Measurements from ENCODE around the gene AVP. TPM values are rescaled to one million over a fixed set of nuclear protein-coding genes. Genes with fewer than 3 reads are reported as not detected.
"Not testable (repeated sequence)": the region's sequence is repeated elsewhere in the genome, so short reads cannot be mapped to it uniquely, and the experiment has no call there.

The AVP gene
- total RNA-seq, 2 donors from 2014 or later, result not detected

DNA sequence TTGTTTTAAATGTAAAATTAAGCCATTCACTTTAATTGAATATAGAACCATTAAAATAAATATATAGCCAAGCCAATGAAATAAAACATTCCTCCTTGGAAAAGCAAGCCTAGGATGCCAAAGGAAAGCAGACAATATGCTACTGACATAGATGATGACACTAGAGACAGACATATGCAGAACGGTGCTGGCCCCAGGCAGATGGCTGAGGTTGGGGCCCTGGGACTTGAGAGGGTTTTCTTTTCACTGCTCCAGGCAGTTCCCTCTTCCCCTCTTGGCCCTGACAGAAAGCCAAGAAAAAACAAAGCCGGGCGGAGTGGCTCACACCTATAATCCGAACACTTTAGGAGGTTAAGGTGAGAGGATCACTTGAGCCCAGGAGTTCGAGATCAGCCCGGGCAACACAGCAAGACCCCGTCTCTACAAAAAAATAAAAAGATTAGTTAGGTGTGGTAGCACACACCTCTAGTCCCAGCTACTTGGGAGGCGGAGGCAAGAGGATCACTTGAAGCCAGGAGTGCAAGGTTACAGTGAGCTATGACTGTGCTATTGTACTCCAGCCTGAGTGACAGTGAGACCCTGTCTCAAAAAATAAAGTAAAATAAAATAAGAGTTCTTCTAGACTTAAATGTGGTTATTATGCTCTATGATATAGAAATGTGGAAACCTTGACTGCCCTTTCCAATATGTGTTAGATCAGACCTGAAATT, 43.9 kb upstream of the AVP start:
- Histone ChIP-seq H3K4me1 (peaks cover 0 to 19% of the 10 kb centered on the region in 2 donors), H3K9me3 (no peaks in the 10 kb centered on the region), H3K36me3 (no peaks in the 10 kb centered on the region), H3K27ac (no peak overlapping the region), H3K4me3 (no peak overlapping the region), H3K27me3 (no peaks in the 10 kb centered on the region)
- TF ChIP-seq, protein P1, sequence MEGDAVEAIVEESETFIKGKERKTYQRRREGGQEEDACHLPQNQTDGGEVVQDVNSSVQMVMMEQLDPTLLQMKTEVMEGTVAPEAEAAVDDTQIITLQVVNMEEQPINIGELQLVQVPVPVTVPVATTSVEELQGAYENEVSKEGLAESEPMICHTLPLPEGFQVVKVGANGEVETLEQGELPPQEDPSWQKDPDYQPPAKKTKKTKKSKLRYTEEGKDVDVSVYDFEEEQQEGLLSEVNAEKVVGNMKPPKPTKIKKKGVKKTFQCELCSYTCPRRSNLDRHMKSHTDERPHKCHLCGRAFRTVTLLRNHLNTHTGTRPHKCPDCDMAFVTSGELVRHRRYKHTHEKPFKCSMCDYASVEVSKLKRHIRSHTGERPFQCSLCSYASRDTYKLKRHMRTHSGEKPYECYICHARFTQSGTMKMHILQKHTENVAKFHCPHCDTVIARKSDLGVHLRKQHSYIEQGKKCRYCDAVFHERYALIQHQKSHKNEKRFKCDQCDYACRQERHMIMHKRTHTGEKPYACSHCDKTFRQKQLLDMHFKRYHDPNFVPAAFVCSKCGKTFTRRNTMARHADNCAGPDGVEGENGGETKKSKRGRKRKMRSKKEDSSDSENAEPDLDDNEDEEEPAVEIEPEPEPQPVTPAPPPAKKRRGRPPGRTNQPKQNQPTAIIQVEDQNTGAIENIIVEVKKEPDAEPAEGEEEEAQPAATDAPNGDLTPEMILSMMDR (IDR thresholded peaks at IDR 0.05), result no peak
- DNase-seq (ENCODE audit: low spot score), result no peak

DNA sequence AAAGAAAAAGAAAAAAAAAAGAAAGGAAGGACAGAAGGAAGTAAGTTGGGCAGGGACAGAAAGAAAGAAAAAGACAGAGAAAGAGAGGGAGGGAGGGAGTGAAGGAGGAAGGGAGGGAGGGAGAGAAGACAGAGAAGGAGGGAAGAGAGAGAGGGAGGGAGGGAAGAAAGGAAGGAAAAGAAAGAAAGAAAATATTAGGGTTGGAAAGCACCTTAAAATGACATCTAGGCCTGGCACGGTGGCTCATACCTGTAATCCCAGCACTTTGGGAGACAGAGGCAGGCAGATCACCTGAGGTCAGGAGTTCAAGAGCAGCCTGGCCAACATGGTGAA, 42.0 kb upstream of the AVP start:
- H3K27ac ChIP-seq, result no peak overlapping the region
- H3K4me1 ChIP-seq, result peaks cover 0 to 20% of the 10 kb centered on the region in 2 donors
- H3K4me3 ChIP-seq, result no peak overlapping the region
- H3K9me3 ChIP-seq, result no peaks in the 10 kb centered on the region
- peaks cover 18% of the 10 kb centered on the region for H3K36me3 ChIP-seq
- H3K27me3 ChIP-seq, result no peaks in the 10 kb centered on the region
- TF ChIP-seq, protein P1 (IDR thresholded peaks at IDR 0.05), result no peak
- DNase-seq (ENCODE audit: low spot score), result no peak

DNA sequence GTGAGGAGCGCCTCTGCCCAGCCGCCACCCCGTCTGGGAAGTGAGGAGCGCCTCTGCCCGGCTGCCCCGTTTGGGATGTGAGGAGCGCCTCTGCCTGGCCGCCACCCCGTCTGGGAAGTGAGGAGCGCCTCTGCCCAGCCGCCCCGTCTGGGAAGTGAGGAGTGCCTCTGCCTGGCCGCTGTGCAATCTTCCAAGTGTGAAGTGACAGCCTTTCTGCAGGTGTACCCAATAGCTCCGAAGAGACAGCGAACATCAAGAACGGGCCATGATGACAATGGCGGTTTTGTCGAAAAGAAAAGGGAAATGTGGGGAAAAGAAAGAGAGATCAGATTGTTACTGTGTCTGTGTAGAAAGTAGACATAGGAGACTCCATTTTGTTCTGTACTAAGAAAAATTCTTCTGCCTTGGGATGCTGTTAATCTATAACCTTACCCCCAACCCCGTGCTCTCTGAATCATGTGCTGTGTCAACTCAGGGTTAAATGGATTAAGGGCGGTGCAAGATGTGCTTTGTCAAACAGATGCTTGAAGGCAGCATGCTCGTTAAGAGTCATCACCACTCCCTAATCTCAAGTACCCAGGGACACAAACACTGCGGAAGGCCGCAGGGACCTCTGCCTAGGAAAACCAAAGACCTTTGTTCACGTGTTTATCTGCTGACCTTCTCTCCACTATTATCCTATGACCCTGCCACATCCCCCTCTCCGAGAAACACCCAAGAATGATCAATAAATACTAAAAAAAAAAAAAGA, 41.4 kb upstream of the AVP start:
- H3K27me3 ChIP-seq; H3K4me3 ChIP-seq; H3K9me3 ChIP-seq; H3K27ac ChIP-seq; DNase-seq (ENCODE audit: low spot score): not testable (repeated sequence)
- peaks cover 23% of the 10 kb centered on the region for H3K36me3 ChIP-seq
- H3K4me1 ChIP-seq, result peaks cover 0 to 20% of the 10 kb centered on the region in 2 donors

DNA sequence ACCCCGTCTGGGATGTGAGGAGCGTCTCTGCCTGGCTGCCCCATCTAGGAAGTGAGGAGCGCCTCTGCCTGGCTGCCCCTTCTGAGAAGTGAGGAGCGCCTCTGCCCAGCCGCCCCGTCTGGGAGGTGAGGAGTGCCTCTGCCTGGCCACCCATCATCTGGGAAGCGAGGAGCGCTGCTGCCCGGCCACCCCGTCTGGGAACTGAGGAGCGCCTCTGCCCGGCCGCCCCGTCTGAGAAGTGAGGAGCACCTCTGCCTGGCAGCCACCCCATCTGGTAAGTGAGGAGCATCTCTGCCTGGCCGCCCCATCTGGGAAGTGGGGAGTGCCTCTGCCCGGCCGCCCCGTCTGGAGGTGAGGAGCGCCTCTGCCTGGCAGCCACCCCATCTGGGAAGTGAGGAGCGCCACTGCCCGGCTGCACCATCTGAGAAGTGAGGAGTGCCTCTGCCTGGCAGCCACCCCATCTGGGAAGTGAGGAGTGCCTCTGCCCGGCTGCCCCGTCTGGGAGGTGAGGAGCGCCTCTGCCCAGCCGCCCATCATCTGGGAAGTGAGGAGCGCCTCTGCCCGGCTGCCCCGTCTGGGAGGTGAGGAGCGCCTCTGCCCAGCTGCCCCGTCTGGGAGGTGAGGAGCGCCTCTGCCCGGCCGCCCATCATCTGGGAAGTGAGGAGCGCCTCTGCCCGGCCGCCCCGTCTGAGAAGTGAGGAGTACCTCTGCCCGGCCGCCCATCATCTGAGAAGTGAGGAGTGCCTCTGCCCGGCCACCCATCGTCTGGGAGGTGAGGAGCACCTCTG, 40.4 kb upstream of the AVP start:
- not testable (repeated sequence) for H3K4me3 ChIP-seq; H3K9me3 ChIP-seq; DNase-seq (ENCODE audit: low spot score); H3K27ac ChIP-seq; H3K27me3 ChIP-seq
- peaks cover 0 to 20% of the 10 kb centered on the region in 2 donors for H3K4me1 ChIP-seq
- H3K36me3 ChIP-seq, result peaks cover 27% of the 10 kb centered on the region

DNA sequence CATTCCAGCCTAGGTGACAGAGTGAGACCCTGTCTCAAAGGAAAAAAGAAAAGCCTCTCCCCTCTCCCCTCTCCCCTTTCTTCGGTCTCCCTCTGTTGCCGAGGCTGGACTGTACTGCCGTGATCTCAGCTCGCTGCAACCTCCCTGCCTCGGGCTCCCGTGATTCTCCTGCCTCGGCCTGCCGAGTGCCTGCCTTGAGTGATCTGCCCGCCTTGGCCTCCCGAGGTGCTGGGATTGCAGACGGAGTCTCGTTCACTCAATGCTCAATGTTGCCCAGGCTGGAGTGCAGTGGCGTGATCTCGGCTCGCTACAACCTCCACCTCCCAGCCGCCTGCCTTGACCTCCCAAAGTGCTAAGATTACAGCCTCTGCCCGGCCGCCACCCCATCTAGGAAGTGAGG, 39.6 kb upstream of the AVP start:
- not testable (repeated sequence) for DNase-seq (ENCODE audit: low spot score); H3K4me3 ChIP-seq; H3K9me3 ChIP-seq; H3K27ac ChIP-seq; H3K27me3 ChIP-seq
- peaks cover 0 to 19% of the 10 kb centered on the region in 2 donors for H3K4me1 ChIP-seq
- H3K36me3 ChIP-seq, result peaks cover 27% of the 10 kb centered on the region

DNA sequence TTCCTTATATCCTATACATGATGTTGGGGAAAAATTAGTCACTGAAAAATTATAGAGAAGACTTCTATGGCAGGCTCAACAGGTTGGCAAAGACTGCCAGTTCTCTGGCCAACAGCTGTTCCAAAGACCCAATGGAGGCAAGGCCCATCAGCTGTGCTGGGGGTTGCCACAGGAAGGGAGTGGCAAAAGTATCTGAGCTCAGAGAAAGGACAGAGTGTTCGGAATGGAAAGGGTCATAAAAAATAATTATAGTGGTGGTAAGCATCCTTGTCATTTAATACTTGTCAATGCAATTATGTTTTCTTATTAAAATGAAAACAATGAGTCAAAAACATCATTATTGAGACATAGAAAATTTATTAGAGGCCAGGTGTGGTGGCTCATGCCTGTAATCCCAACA, 39.0 kb upstream of the AVP start:
- Histone ChIP-seq H3K9me3 (no peaks in the 10 kb centered on the region), H3K27me3 (no peaks in the 10 kb centered on the region), H3K4me1 (peaks cover 0 to 13% of the 10 kb centered on the region in 2 donors), H3K4me3 (no peak overlapping the region), H3K27ac (no peak overlapping the region), H3K36me3 (peaks cover 27% of the 10 kb centered on the region)
- TF ChIP-seq, protein P1 (IDR thresholded peaks at IDR 0.05), result no peak
- no peak for DNase-seq (ENCODE audit: low spot score)

DNA sequence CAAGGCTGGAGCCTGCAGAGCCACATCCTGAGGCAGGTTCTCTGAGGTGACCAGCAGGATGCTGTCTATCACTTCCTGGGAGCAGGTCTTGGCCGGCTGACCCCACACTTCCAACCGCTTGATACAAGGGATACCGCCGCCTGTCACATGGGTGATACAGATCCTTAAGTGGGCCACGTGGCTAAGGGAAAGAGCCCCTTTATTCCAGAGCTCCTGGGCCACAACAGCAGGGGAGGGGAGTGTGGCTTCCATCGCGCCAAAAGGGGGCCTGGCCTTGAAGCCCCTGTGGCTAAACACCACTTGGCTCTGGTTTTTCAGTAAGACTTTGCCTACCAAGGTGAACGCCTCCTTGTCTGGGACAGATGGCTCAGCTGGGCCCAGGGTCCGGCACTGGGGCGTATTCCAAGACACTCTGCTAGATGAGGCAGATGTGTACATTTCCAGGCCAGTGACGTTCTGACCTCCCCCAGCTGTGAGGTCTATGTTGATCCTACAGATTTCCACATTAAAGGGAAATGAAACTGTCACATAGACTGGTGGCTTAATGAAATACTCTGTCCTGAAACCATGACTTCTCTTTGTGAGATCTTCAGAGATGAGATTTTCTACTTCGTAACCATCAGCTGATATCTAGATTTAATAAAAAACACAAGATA, 37.6 kb upstream of the AVP start:
- Histone ChIP-seq H3K9me3 (no peaks in the 10 kb centered on the region), H3K27me3 (no peaks in the 10 kb centered on the region), H3K27ac (no peak overlapping the region), H3K4me1 (peaks cover 0 to 5% of the 10 kb centered on the region in 2 donors), H3K36me3 (peaks cover 27% of the 10 kb centered on the region), H3K4me3 (no peak overlapping the region)
- no peak for DNase-seq (ENCODE audit: low spot score)
- TF ChIP-seq, protein P1 (IDR thresholded peaks at IDR 0.05), result no peak

All from right atrium auricular region (tissue), 2 donors.